Heart right ventricle (tissue), 16 donors: ENCODE results near the gene RPS6KA4. TPM values are rescaled to one million over a fixed set of nuclear protein-coding genes. Genes with fewer than 3 reads are reported as not detected.

Experiments
- ATAC-seq, 8 donors: fragments of 200-7000 bp; cut with Tn5 transposase; one replicate each; pipeline ENCODE4 v1.9.1; 2020; ENCODE audit warnings: mild to moderate bottlenecking in 8 of 8, moderate library complexity in 8 of 8, moderate number of reproducible peaks in 1 of 8
- DNase-seq, 2 donors: peaks; one replicate each; pipeline ENCODE4 v3.0.0-alpha.2; 2020
- H3K27ac ChIP-seq, 10 donors: fragments of 200-600 bp; sonication (generic) in 2 of 10; one replicate each; pipeline versions ENCODE4 v1.5.0 to v1.8.0; 2020 to 2022; ENCODE audit warnings: mild to moderate bottlenecking in 3 of 10
- H3K27me3 ChIP-seq, 7 donors: fragments of 200-600 bp; one replicate each; pipeline ENCODE4 v1.8.0; 2021 to 2022; ENCODE audit warnings: mild to moderate bottlenecking in 2 of 7
- H3K36me3 ChIP-seq, 9 donors: fragments of 200-600 bp; sonication (generic) in 1 of 9; one replicate each; pipeline versions ENCODE4 v1.5.0 to v1.8.0; 2020 to 2022; ENCODE audit warnings: mild to moderate bottlenecking in 2 of 9
- H3K4me1 ChIP-seq, 9 donors: fragments of 200-600 bp; sonication (generic) in 1 of 9; one replicate each; pipeline versions ENCODE4 v1.5.0 to v1.8.0; 2020 to 2022; ENCODE audit warnings: mild to moderate bottlenecking in 4 of 9
- H3K4me3 ChIP-seq, 10 donors: fragments of 200-600 bp; sonication (generic) in 2 of 10; one replicate each; pipeline versions ENCODE4 v1.5.0 to v1.8.0; 2020 to 2022; ENCODE audit warnings: mild to moderate bottlenecking in 7 of 10, moderate library complexity in 2 of 10
- H3K9me3 ChIP-seq, 11 donors: fragments of 200-600 bp in 10 of 11; sonication (generic) in 2 of 11; one replicate each; pipeline versions ENCODE4 v1.5.0 to v1.8.0; 2013 to 2022; ENCODE audit warnings: mild to moderate bottlenecking in 2 of 11, control low read depth in 1 of 11, moderate library complexity in 1 of 11
- CTCF ChIP-seq, 9 donors: fragments of 200-600 bp; sonication (generic) in 2 of 9; IDR thresholded peaks; one replicate each; pipeline versions ENCODE4 v1.5.0 to v1.8.0; 2021 to 2022; ENCODE audit warnings: antibody characterized with exemption in 9 of 9, mild to moderate bottlenecking in 5 of 9, moderate library complexity in 1 of 9
- WGBS, 2 donors: extraction: QIAGEN DNeasy Blood & Tissue Kit; methylation state at CpG; one replicate each; pipeline ENCODE4 v1.1.7; 2013; ENCODE audit warnings: inconsistent platforms in 1 of 2; 5-methylcytosine and 5-hydroxymethylcytosine counted together
- intact Hi-C, 10 donors: fragments of 100-400 bp; cut with DNase I; formaldehyde crosslinking; loops; one replicate each; pipeline versions ENCODE4 v1.11.1 to v1.14.2; 2022
- polyA plus RNA-seq, 2 donors: library from polyadenylated mRNA; stranded (reverse); fragments of 200-250 nt; gene quantifications; one replicate each; pipeline ENCODE4 v1.2.3, GENCODE V29; 2013
- total RNA-seq, 10 donors: library from RNA; stranded (reverse); fragmentation: NEBNext Ultra II Directional in 3 of 10; extraction: Animal tissue kit (Norgen Biotek cat#: 25700) in 3 of 10; gene quantifications; one replicate each; pipeline versions ENCODE4 v1.2.1 to v1.2.4, GENCODE V29; 2021 to 2023
- donor health status: Arrhythmogenic right ventricular cardiomyopathy.
- donor health status: ischemic (EF 13 %, LVEDD 7.1; RV severe dilation, severe dysfunction).
- donor health status: healthy with polysubstance abuse.
- donor health status: DM: no; HTN: yes; CAD: no.
- donor health status: DM: no; HTN: no; CAD: no.
- donor health status: ischemic (EF 25% LVEDD 6.9; RV normal size, moderate dysfunction).
- donor health status: ischemic (EF 25% LVEDD 5.7; RV mildly dilated, moderate dysfunction).
- donor health status: healthy.
- donor health status: DM: yes; HTN: yes; CAD: no.
- donor health status: Ischemic cardiomyopathy.
- donor health status: ischemic (EF 35%, LVEDD 5.7; RV mildly dilated, moderate dysfunction).
- donor health status: nonischemic (EF 11% LVEDD 7.7; RV severe dilation, severe dysfunction).
- donor health status: DM: yes; HTN: yes; CAD: no.
- donor health status: PGD.
- donor health status: ischemic (EF 29% LVEDD 5.4; RV normal size, mild dysfunction).
- donor health status: nonischemic (EF 23%, LVEDD 6.1; RV moderate dilation, normal function).

Gene RPS6KA4
- total and polyA plus RNA-seq, 12 donors, result 10.7 to 21.9 (median 13.3) TPM

- Histone ChIP-seq H3K9me3 (no peaks in the 10 kb centered on the region), H3K4me1 (peaks cover 5 to 31% (median 11%) of the 10 kb centered on the region in 9 donors), H3K4me3 (peak overlapping the region in 5 of 10 donors; percentile 10 to 56 (median 19)), H3K27ac (peak overlapping the region in 2 of 10 donors; percentile 44 to 85), H3K27me3 (peaks cover 0 to 2% (median 0%) of the 10 kb centered on the region in 7 donors), H3K36me3 (peaks cover 0 to 22% (median 0%) of the 10 kb centered on the region in 9 donors)
- no peak for TF ChIP-seq CTCF (IDR thresholded peaks at IDR 0.05)
- DNase-seq (peak in 1 of 2 donors; percentile 61), ATAC-seq (peak in 2 of 8 donors; percentile 23 to 33)
- intact Hi-C loops, result no loop called here
- WGBS, 2 donors, result 25 to 32% methylated on average over 33 of the region's 33 CpGs
Measured at GRCh38 chr11:64340671-64341335, 18.2 kb upstream of the RPS6KA4 start.

- intact Hi-C loops, result no loop called here
- 83% methylated on average over 21 of the region's 21 CpGs for WGBS, 2 donors
- H3K9me3 ChIP-seq, result no peaks in the 10 kb centered on the region
Measured at GRCh38 chr11:64341429-64341828, 17.5 kb upstream of the RPS6KA4 start.

GRCh38 chr11:64341851-64342791 lies 16.8 kb upstream of the RPS6KA4 start:
- Histone ChIP-seq H3K36me3 (peaks cover 0 to 22% (median 0%) of the 10 kb centered on the region in 9 donors), H3K4me1 (peaks cover 5 to 31% (median 11%) of the 10 kb centered on the region in 9 donors), H3K9me3 (no peaks in the 10 kb centered on the region), H3K27me3 (peaks cover 0 to 2% (median 0%) of the 10 kb centered on the region in 7 donors), H3K27ac (peak overlapping the region in 9 of 10 donors; percentile 23 to 80 (median 74)), H3K4me3 (peak overlapping the region in 9 of 10 donors; percentile 19 to 55 (median 47))
- peak; percentile 86 to 94 (median 90) for ATAC-seq
- peak; percentile 86 to 93 for DNase-seq
- TF ChIP-seq CTCF (IDR thresholded peaks at IDR 0.05), result peak in 8 of 9 donors; percentile 14 to 72 (median 50)
- intact Hi-C loops, result no loop called here
- 18 to 20% methylated on average over 54 to 55 of the region's 55 CpGs for WGBS, 2 donors

More at GRCh38 chr11:64341429-64341828, 17.5 kb upstream of the RPS6KA4 start:
- TF ChIP-seq CTCF (IDR thresholded peaks at IDR 0.05), result no peak
- peak overlapping the region in 1 of 10 donors; percentile 56 for H3K4me3 ChIP-seq
- H3K27me3 ChIP-seq, result peaks cover 0 to 2% (median 0%) of the 10 kb centered on the region in 7 donors
- DNase-seq (no peak), ATAC-seq (peak in 1 of 8 donors; percentile 2)
- H3K36me3 ChIP-seq, result peaks cover 0 to 22% (median 0%) of the 10 kb centered on the region in 9 donors
- no peak overlapping the region for H3K27ac ChIP-seq
- H3K4me1 ChIP-seq, result peaks cover 5 to 31% (median 11%) of the 10 kb centered on the region in 9 donors
